ENCODE measurements around the gene KLHL22.
"Not testable (repeated sequence)": the region's sequence is repeated elsewhere in the genome, so short reads cannot be mapped to it uniquely, and the experiment has no call there.

The KLHL22 gene, protein sequence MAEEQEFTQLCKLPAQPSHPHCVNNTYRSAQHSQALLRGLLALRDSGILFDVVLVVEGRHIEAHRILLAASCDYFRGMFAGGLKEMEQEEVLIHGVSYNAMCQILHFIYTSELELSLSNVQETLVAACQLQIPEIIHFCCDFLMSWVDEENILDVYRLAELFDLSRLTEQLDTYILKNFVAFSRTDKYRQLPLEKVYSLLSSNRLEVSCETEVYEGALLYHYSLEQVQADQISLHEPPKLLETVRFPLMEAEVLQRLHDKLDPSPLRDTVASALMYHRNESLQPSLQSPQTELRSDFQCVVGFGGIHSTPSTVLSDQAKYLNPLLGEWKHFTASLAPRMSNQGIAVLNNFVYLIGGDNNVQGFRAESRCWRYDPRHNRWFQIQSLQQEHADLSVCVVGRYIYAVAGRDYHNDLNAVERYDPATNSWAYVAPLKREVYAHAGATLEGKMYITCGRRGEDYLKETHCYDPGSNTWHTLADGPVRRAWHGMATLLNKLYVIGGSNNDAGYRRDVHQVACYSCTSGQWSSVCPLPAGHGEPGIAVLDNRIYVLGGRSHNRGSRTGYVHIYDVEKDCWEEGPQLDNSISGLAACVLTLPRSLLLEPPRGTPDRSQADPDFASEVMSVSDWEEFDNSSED

DNA sequence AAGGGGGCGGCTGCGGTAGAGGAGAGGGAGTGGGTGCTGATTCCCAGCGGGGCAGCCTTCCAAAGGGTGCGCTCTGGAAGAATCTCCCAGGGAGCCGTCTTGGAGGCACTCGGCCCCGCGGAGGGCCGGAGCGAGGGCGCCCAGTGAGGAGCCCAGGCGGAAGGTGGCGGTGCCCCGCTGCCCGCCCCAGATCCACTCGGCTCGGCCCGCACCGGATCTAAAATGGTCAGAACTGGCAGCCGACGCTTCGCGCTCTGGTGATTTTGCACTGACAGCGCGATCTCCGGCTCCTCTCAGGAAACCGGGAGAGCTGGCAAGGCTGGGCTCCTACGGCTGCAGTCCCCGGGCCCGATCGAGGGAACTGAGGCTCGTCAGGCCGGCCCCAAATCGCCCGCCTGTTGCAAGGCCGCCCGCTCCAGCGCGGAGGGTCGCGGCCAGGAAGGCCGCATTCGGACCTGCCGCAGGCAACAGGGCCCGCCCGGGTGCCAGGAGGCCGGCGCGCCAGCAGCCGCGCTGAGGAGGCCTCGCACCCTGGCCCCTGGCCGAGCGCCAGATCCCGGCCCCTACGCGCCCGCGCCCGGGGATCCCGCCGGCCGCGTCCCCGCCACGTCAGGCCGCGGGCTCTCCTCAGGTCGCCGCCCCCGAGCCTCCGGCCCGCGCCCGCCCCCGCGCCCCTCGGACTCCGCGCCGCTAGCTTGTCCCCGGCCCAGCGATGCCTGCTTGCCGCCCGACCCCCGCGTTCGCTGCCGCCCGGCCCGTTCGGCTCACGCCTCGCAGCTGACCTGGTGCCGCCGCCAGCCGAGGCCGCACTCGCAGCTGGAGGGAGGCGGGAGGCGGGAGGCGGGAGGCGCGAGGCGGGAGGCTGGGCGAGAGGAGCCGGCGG lies at the start of gene KLHL22:
Gene KLHL22, minus strand, starts transcription at position 818 of the 883 bp plus-strand sequence. CDS start 6,584 bp downstream, outside the sequence.
- peak; percentile 38 for DNase-seq (ENCODE audit: low read depth)
- TF ChIP-seq, protein P1, sequence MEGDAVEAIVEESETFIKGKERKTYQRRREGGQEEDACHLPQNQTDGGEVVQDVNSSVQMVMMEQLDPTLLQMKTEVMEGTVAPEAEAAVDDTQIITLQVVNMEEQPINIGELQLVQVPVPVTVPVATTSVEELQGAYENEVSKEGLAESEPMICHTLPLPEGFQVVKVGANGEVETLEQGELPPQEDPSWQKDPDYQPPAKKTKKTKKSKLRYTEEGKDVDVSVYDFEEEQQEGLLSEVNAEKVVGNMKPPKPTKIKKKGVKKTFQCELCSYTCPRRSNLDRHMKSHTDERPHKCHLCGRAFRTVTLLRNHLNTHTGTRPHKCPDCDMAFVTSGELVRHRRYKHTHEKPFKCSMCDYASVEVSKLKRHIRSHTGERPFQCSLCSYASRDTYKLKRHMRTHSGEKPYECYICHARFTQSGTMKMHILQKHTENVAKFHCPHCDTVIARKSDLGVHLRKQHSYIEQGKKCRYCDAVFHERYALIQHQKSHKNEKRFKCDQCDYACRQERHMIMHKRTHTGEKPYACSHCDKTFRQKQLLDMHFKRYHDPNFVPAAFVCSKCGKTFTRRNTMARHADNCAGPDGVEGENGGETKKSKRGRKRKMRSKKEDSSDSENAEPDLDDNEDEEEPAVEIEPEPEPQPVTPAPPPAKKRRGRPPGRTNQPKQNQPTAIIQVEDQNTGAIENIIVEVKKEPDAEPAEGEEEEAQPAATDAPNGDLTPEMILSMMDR (IDR thresholded peaks at IDR 0.05; ENCODE audit: insufficient read depth, low read depth, low read length, missing control alignments): no peak
- peak within 1 kb of the TSS; percentile 71 for H3K4me3 ChIP-seq (ENCODE audit: low read length)

DNA sequence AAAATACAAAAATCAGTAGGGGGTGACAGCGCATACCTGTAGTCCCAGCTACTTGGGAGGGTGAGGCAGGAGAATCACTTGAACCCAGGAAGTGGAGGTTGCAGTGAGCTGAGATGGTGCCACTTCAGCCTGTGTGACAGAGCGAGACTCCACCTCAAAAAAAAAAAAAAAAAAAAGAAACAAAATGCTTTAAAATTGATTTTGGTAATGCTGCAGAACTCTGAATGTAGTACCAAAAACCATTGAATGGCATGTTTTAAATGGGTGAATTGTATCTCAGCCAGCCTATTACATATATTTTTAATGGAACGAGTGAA lies 49.7 kb upstream of the KLHL22 start:
- not testable (repeated sequence) for H3K4me3 ChIP-seq (ENCODE audit: low read length); DNase-seq (ENCODE audit: low read depth)

DNA sequence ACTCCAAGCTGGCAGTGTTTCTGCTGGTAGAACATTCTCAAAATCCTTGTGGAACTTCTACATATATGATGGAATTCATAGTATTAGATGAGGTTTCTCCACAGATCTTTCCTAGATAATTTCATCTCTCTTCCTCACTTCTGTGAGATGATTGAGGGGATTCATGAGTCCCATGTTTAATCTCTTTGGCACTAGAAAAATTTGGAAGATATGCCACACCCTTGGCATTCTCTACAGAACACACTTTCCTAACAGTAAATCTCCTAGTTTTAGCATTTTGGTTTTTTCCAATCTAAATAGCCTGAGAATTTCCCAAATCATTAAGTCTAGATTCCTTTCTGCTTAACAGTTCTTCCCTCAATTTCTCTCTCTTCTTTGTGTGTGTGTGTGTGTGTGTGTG lies 47.1 kb upstream of the KLHL22 start:
- no peak for DNase-seq (ENCODE audit: low read depth)
- TF ChIP-seq, protein P1 (IDR thresholded peaks at IDR 0.05; ENCODE audit: insufficient read depth, low read depth, low read length, missing control alignments): no peak
- no peak overlapping the region for H3K4me3 ChIP-seq (ENCODE audit: low read length)

DNA sequence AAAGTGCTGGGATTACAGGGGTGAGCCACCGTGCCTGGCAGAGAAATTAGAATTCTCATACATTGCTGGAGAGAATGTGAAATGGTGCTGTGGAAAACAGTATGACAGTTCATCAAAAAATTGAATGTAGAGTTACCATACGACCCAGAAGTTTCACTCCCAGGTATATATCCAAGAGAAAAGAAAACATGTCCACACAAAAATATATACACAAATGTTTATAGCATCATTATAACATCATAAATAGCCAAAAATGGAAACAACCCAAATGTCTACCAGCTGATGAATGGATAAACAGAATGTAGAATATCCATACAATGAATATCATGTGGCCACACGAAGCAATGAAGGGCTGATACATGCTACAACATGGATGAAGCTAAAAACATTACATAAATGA lies 46.5 kb upstream of the KLHL22 start:
- H3K4me3 ChIP-seq (ENCODE audit: low read length): no peak overlapping the region
- DNase-seq (ENCODE audit: low read depth): no peak

DNA sequence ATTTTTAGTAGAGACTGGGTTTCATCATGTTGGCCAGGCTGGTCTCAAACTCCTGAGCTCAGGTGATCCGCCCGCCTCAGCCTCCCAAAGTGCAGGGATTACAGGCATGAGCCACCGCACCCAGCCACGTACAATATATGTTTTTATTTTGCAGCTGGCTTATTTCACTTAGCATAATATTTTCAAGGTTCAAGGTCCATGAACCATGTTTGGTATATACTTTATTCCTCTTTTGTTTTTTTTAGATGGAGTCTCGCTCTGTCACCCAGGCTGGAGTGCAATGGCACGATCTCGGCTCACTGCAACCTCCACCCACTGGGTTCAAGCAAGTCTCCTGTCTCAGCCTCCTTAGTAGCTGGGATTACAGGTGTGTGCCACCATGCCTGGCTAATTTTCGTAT lies 43.3 kb upstream of the KLHL22 start:
- DNase-seq (ENCODE audit: low read depth); H3K4me3 ChIP-seq (ENCODE audit: low read length): not testable (repeated sequence)

More for the DNA sequence above, 46.5 kb upstream of the KLHL22 start:
- TF ChIP-seq, protein P1 (IDR thresholded peaks at IDR 0.05; ENCODE audit: insufficient read depth, low read depth, low read length, missing control alignments): no peak

DNA sequence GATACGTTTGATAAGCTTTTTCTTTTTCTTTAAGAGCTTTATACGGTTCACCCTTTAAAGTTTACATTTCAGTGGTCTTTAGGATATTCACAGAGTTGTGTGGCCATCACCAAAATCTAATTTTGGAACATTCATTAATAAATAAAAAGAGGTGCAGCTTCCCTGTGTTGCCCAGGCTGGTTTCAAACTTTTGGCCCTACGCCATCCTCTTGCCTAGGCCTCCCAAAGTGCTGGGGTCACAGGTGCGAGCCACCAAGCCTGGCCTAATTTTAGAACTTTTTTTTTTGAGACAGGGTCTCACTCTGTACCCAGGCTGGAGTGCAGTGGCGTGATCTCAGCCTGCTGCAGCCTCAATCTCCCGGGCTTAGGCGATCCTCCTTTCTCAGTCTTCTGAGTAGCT lies 42.4 kb upstream of the KLHL22 start:
- TF ChIP-seq, protein P1 (IDR thresholded peaks at IDR 0.05; ENCODE audit: insufficient read depth, low read depth, low read length, missing control alignments): no peak
- no peak overlapping the region for H3K4me3 ChIP-seq (ENCODE audit: low read length)
- DNase-seq (ENCODE audit: low read depth): no peak

DNA sequence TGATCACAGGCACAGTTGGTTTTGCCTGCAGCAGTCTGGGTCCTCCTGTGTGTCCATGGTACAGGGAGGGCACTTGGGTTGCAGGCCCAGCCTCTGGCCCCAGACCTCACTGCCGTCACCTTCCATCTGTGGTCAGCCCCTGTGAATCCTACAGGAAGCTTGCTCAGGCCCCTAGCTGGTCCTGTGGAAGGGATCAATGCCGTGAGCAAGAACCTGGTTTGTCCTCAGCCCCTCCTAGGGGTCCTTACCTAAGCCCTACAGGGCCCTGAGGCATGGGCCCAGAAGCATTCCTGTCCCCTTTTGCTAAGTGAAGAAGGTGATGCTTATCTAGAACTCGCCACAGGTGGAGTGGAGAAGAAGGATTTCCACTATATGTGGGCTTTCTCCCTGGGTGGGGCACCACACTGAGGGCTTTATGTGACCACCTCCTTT lies 41.7 kb upstream of the KLHL22 start:
- H3K4me3 ChIP-seq (ENCODE audit: low read length): no peak overlapping the region
- TF ChIP-seq, protein P1 (IDR thresholded peaks at IDR 0.05; ENCODE audit: insufficient read depth, low read depth, low read length, missing control alignments): no peak
- DNase-seq (ENCODE audit: low read depth): no peak
